ENCODE results near the gene SNAP91. TPM values are rescaled to one million over a fixed set of nuclear protein-coding genes. Genes with fewer than 3 reads are reported as not detected.

Gene SNAP91
- total RNA-seq, 1 experiment from 2014 or later: not detected

DNA sequence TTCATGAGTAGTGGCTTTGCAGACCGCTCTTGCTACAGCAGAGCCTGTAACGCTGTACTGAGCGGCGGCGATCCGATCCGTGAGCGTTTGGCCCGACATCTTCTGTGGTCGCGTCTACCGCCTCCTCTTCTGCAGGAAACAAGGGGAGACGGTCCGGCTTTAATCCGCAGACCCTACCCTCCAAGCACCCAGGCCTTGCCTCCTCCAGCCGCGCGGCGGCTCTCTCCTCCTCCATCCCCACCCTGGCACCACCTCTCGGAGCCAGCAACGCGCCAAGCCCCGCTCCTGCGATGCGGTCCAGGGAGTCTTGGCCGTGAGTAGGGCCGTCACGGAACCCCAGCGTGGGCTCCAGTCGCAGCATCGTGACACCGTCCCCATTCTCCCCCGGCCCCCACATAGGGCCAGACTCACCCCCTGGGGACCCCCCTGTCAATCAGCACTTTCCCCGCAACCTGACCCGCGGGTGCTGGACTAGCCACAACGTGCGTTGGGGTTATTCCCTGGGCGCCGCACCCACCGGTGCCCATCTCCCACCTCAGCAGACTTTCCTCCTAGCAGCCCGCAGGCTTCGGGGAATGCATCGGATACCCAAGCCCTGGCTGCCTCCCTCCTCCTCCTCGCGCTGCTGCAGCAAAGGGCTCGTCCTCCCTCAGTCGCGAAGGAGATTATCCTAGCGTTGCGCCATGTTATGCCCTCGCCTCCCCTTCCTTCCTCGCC is 914 bp downstream of the SNAP91 start:
- Mint-ChIP-seq H3K9me3 (ENCODE audit: unreplicated experiment) (peaks cover 17% of the 10 kb centered on the region), H3K4me3 (ENCODE audit: unreplicated experiment) (no peak overlapping the region), H3K27ac (ENCODE audit: unreplicated experiment) (no peak overlapping the region), H3K4me1 (ENCODE audit: low read depth, unreplicated experiment) (no peaks in the 10 kb centered on the region), H3K27me3 (ENCODE audit: insufficient read depth, unreplicated experiment) (peaks cover 6% of the 10 kb centered on the region), H3K36me3 (ENCODE audit: insufficient read depth, unreplicated experiment) (no peaks in the 10 kb centered on the region)
- intact Hi-C loops (cut with micrococcal nuclease; ENCODE audit: unreplicated experiment): no loop called here
- no peaks in the 10 kb centered on the region for H3K36me3 ChIP-seq (ENCODE audit: control insufficient read depth, insufficient read depth, low read length)
- H3K9me3 ChIP-seq: no peaks in the 10 kb centered on the region
- ChIA-PET POLR2A (no interaction called here), CTCF (no interaction called here)
- DNase-seq: no peak
- no peaks in the 10 kb centered on the region for H3K27me3 ChIP-seq (replicated peaks; ENCODE audit: control insufficient read depth, insufficient read depth, low read length)
- H3K4me1 ChIP-seq: no peaks in the 10 kb centered on the region
- BruUV-seq (replicated peaks): no TSS peak
- no peak overlapping the region for H3K4me3 ChIP-seq (ENCODE audit: low read depth, low read length)
- TF ChIP-seq, protein P1, sequence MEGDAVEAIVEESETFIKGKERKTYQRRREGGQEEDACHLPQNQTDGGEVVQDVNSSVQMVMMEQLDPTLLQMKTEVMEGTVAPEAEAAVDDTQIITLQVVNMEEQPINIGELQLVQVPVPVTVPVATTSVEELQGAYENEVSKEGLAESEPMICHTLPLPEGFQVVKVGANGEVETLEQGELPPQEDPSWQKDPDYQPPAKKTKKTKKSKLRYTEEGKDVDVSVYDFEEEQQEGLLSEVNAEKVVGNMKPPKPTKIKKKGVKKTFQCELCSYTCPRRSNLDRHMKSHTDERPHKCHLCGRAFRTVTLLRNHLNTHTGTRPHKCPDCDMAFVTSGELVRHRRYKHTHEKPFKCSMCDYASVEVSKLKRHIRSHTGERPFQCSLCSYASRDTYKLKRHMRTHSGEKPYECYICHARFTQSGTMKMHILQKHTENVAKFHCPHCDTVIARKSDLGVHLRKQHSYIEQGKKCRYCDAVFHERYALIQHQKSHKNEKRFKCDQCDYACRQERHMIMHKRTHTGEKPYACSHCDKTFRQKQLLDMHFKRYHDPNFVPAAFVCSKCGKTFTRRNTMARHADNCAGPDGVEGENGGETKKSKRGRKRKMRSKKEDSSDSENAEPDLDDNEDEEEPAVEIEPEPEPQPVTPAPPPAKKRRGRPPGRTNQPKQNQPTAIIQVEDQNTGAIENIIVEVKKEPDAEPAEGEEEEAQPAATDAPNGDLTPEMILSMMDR (IDR thresholded peaks at IDR 0.05; ENCODE audit: insufficient read depth in 1 of 2, low read depth in 1 of 2, low read length in 1 of 2, severe bottlenecking in 1 of 2, unreplicated experiment in 1 of 2): no peak

DNA sequence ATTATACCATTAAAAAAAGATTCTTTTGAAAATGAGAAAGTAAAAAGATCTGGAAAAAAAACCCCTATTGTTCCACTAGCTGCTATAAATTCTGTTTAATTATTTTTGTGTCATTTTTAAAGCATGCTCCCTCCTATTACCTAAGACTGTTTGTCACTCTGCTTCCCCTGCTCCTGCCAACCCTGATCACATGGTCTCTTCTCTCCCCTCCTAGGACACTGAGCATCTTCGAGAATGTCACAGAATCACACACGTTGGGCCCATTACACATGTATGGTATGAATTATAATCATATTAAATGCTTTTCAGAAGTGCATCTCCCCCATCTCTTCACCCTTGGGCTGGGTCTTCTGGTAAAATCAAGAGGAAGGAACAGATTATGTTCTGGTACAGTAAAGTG is 6.2 kb downstream of the SNAP91 start:
- ChIA-PET POLR2A (no interaction called here), CTCF (no interaction called here)
- TF ChIP-seq, protein P1 (IDR thresholded peaks at IDR 0.05; ENCODE audit: insufficient read depth in 1 of 2, low read depth in 1 of 2, low read length in 1 of 2, severe bottlenecking in 1 of 2, unreplicated experiment in 1 of 2): no peak
- Histone ChIP-seq H3K36me3 (ENCODE audit: control insufficient read depth, insufficient read depth, low read length) (no peaks in the 10 kb centered on the region), H3K9me3 (no peaks in the 10 kb centered on the region), H3K27me3 (replicated peaks; ENCODE audit: control insufficient read depth, insufficient read depth, low read length) (no peaks in the 10 kb centered on the region), H3K4me1 (no peaks in the 10 kb centered on the region), H3K4me3 (ENCODE audit: low read depth, low read length) (no peak overlapping the region)
- no peaks in the 10 kb centered on the region for H3K4me1 Mint-ChIP-seq (ENCODE audit: low read depth, unreplicated experiment)
- peaks cover 5% of the 10 kb centered on the region for H3K27me3 Mint-ChIP-seq (ENCODE audit: insufficient read depth, unreplicated experiment)
- intact Hi-C loops (cut with micrococcal nuclease; ENCODE audit: unreplicated experiment): no loop called here
- no peak overlapping the region for H3K4me3 Mint-ChIP-seq (ENCODE audit: unreplicated experiment)
- no TSS peak for BruUV-seq (replicated peaks)
- no peaks in the 10 kb centered on the region for H3K9me3 Mint-ChIP-seq (ENCODE audit: unreplicated experiment)
- H3K27ac Mint-ChIP-seq (ENCODE audit: unreplicated experiment): no peak overlapping the region
- no peak for DNase-seq
- no peaks in the 10 kb centered on the region for H3K36me3 Mint-ChIP-seq (ENCODE audit: insufficient read depth, unreplicated experiment)

DNA sequence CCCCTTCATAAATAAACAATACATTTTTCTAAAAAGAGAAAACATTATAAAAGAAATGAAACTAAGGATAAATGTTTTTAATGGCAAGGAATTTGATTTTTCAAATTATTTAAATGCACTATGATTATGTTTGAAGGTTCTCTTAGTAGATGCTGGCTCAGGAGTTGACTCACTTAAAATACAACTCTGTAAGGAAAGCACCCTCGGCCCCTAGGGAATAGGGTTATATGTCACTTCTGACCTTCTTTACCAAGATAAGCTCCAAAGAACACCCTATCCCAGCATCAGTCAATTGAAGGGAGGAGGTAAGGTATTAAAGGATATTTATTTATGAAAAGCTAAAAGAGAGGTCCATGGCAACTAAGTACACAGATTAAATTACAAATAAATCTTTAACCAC is 6.8 kb downstream of the SNAP91 start:
- DNase-seq: no peak
- H3K4me1 ChIP-seq: no peaks in the 10 kb centered on the region
- Mint-ChIP-seq H3K9me3 (ENCODE audit: unreplicated experiment) (no peaks in the 10 kb centered on the region), H3K4me1 (ENCODE audit: low read depth, unreplicated experiment) (no peaks in the 10 kb centered on the region), H3K36me3 (ENCODE audit: insufficient read depth, unreplicated experiment) (no peaks in the 10 kb centered on the region), H3K27ac (ENCODE audit: unreplicated experiment) (no peak overlapping the region), H3K4me3 (ENCODE audit: unreplicated experiment) (no peak overlapping the region), H3K27me3 (ENCODE audit: insufficient read depth, unreplicated experiment) (peaks cover 5% of the 10 kb centered on the region)
- intact Hi-C loops (cut with micrococcal nuclease; ENCODE audit: unreplicated experiment): no loop called here
- H3K9me3 ChIP-seq: no peaks in the 10 kb centered on the region
- no peaks in the 10 kb centered on the region for H3K36me3 ChIP-seq (ENCODE audit: control insufficient read depth, insufficient read depth, low read length)
- no peak overlapping the region for H3K4me3 ChIP-seq (ENCODE audit: low read depth, low read length)
- H3K27me3 ChIP-seq (replicated peaks; ENCODE audit: control insufficient read depth, insufficient read depth, low read length): no peaks in the 10 kb centered on the region
- ChIA-PET POLR2A (no interaction called here), CTCF (no interaction called here)
- TF ChIP-seq, protein P1 (IDR thresholded peaks at IDR 0.05; ENCODE audit: insufficient read depth in 1 of 2, low read depth in 1 of 2, low read length in 1 of 2, severe bottlenecking in 1 of 2, unreplicated experiment in 1 of 2): no peak
- no TSS peak for BruUV-seq (replicated peaks)
